ENCODE measurements around the gene VMP1.

Gene VMP1

GRCh38 chr17:59719526-59719925, 12.1 kb downstream of the VMP1 start:
- TF ChIP-seq CTCF (IDR thresholded peaks at IDR 0.05; ENCODE audit: low read depth, low read length), result no peak
- TF ChIP-seq MAX (IDR thresholded peaks at IDR 0.05; ENCODE audit: low read depth, low read length), result no peak
- no peak for TF ChIP-seq MYC (IDR thresholded peaks at IDR 0.05; ENCODE audit: low read depth, low read length)
- no peak for TF ChIP-seq POLR2A (IDR thresholded peaks at IDR 0.05; ENCODE audit: extremely low read depth, insufficient read length)
- no peak for DNase-seq (ENCODE audit: low read depth)
- no peak overlapping the region for H3K4me3 ChIP-seq (ENCODE audit: low read depth, low read length)

- no peak for DNase-seq (ENCODE audit: low read depth)
- TF ChIP-seq POLR2A (IDR thresholded peaks at IDR 0.05; ENCODE audit: extremely low read depth, insufficient read length), result no peak
- TF ChIP-seq MYC (IDR thresholded peaks at IDR 0.05; ENCODE audit: low read depth, low read length), result no peak
- H3K4me3 ChIP-seq (ENCODE audit: low read depth, low read length), result no peak overlapping the region
Measured at GRCh38 chr17:59722623-59723022, 15.2 kb downstream of the VMP1 start.

- DNase-seq (ENCODE audit: low read depth), result no peak
- TF ChIP-seq MAX (IDR thresholded peaks at IDR 0.05; ENCODE audit: low read depth, low read length), result no peak
- no peak for TF ChIP-seq MYC (IDR thresholded peaks at IDR 0.05; ENCODE audit: low read depth, low read length)
- no peak for TF ChIP-seq POLR2A (IDR thresholded peaks at IDR 0.05; ENCODE audit: extremely low read depth, insufficient read length)
- TF ChIP-seq CTCF (IDR thresholded peaks at IDR 0.05; ENCODE audit: low read depth, low read length), result no peak
Measured at GRCh38 chr17:59723041-59723440, 15.6 kb downstream of the VMP1 start.

GRCh38 chr17:59723607-59724006, 16.2 kb downstream of the VMP1 start:
- TF ChIP-seq MAX (IDR thresholded peaks at IDR 0.05; ENCODE audit: low read depth, low read length) (no peak), POLR2A (IDR thresholded peaks at IDR 0.05; ENCODE audit: extremely low read depth, insufficient read length) (no peak), CTCF (IDR thresholded peaks at IDR 0.05; ENCODE audit: low read depth, low read length) (no peak), MYC (IDR thresholded peaks at IDR 0.05; ENCODE audit: low read depth, low read length) (no peak)
- DNase-seq (ENCODE audit: low read depth), result no peak
- H3K4me3 ChIP-seq (ENCODE audit: low read depth, low read length), result no peak overlapping the region

More at GRCh38 chr17:59723041-59723440, 15.6 kb downstream of the VMP1 start:
- H3K4me3 ChIP-seq (ENCODE audit: low read depth, low read length), result no peak overlapping the region

DNA sequence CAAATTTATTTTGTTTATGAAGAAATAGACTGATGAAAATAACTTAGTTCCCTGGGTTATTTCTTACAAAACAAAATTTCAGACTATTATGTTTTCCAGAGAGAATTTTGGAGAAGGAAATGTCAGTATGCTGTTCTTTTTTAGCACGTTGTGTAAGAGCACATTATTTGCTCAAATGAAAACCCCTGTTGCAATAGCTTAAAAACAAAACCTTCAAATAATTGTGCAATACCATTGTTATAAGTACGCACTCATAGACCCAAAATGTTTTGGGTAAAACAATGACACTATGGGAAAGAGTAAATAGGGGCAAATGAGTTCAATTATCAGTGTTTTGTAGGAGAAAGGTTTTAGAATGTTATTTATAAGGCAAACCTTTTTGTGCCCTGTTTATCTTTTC, 18.2 kb downstream of the VMP1 start:
- no peak overlapping the region for H3K4me3 ChIP-seq (ENCODE audit: low read depth, low read length)
- TF ChIP-seq CTCF (IDR thresholded peaks at IDR 0.05; ENCODE audit: low read depth, low read length) (no peak), POLR2A (IDR thresholded peaks at IDR 0.05; ENCODE audit: extremely low read depth, insufficient read length) (no peak), MYC (IDR thresholded peaks at IDR 0.05; ENCODE audit: low read depth, low read length) (peak; percentile 69), MAX (IDR thresholded peaks at IDR 0.05; ENCODE audit: low read depth, low read length) (peak; percentile 39; the same call in 1 of the 2 replicates)
- peak; percentile 77 for DNase-seq (ENCODE audit: low read depth)

DNA sequence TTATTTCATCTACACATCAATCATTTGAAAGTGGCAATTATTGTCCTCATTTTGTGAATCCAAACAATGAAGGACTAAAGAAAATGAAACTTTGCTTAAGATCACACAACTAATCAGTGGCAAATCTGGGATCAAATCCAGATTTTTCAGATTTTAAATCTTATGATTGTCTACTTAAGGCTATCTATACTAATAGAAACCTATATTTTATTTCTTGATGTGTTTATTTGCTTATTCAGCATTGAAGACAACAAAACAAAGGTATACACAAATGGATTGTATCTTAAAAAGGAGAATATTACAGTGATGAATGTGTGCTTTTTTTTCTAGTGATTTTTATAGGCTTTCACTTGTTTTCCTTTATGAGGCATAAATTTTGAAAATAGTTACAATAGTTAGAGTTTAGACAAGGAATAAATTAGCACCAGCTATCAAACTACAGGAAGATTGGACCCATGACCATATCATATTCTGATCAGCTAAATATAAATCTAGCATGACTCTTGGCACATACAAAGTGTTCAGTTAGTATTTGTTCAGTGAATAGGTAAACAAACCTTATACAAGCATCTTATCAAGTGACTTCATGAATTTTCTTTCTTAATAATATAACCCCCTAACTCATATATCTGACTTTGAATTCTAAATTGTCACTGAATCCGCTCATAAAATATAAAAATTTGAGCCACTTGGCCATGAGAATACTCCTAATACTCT, 20.5 kb downstream of the VMP1 start:
- H3K4me3 ChIP-seq (ENCODE audit: low read depth, low read length), result no peak overlapping the region
- DNase-seq (ENCODE audit: low read depth), result no peak

More for the DNA sequence above, 20.5 kb downstream of the VMP1 start:
- TF ChIP-seq MYC (IDR thresholded peaks at IDR 0.05; ENCODE audit: low read depth, low read length) (no peak), MAX (IDR thresholded peaks at IDR 0.05; ENCODE audit: low read depth, low read length) (no peak), CTCF (IDR thresholded peaks at IDR 0.05; ENCODE audit: low read depth, low read length) (no peak), POLR2A (IDR thresholded peaks at IDR 0.05; ENCODE audit: extremely low read depth, insufficient read length) (no peak)

Measured in NB4 (cell line).